K562 (cell line): ENCODE measurements around the gene HK1. TPM values are rescaled to one million over a fixed set of nuclear protein-coding genes. Genes with fewer than 3 reads are reported as not detected.

ENCODE experiments used
- ATAC-seq: fragments of 200-7000 bp; cut with Tn5 transposase; 3 replicates; pipeline ENCODE4 v1.9.1; 2020; ENCODE audit warnings: moderate library complexity
- BruUV-seq: library from RNA; stranded (reverse); fragments of 400-500 nt; replicated peaks from 2 replicates; lab custom pipeline; 2021; lab: Mats Ljungman, UMichigan
- CTCF ChIA-PET: fragments of 300-600 bp; formaldehyde crosslinking; extraction: SDS; loops from one replicate; lab custom pipeline; 2021; ENCODE audit warnings: low intra/inter-chr PET ratio; lab: Yijun Ruan, JAX
- POLR2A ChIA-PET: fragments of 300-600, 350-650 bp; sonication (Branson Sonifier 250); formaldehyde crosslinking; extraction: SDS; loops from one replicate; lab custom pipeline; 2021; ENCODE audit warnings: antibody characterized with exemption, inconsistent platforms; lab: Yijun Ruan, JAX
- DNase-seq, 4 experiments: peaks; one replicate each; pipeline versions ENCODE4 v3.0.0 to v3.0.0-alpha.2; 2011 to 2018; ENCODE audit warnings: low spot score in 3 of 4, mixed read lengths in 3 of 4; ENCODE audit errors: extremely low read depth in 1 of 4
- FAIRE-seq: peaks from 2 replicates; lab custom pipeline; 2011; peaks lifted over from hg19 to GRCh38; lab: Jason Lieb, UNC
- H2AFZ ChIP-seq: 2 replicates; pipeline ENCODE4 v1.6.0; 2011; ENCODE audit warnings: low read depth, low read length, control low read depth, inconsistent platforms
- H3K27ac ChIP-seq: fragments of 200-600 bp; 3 replicates; pipeline ENCODE4 v1.8.0; 2011; ENCODE audit warnings: low read depth, mild to moderate bottlenecking, control low read depth, inconsistent platforms, low read length, moderate library complexity, mixed read lengths; ENCODE audit errors: extremely low read depth
- H3K27me3 ChIP-seq, 2 experiments: fragments of 300-600 bp in 1 of 2; 2 replicates in 1 of 2; 3 replicates in 1 of 2; pipeline versions ENCODE4 v1.6.0 to v1.8.0; 2011; ENCODE audit warnings: inconsistent platforms in 2 of 2, low read length in 2 of 2, mild to moderate bottlenecking in 1 of 2, mixed read lengths in 1 of 2, moderate library complexity in 1 of 2; ENCODE audit not compliant: control insufficient read depth in 2 of 2, insufficient read depth in 2 of 2
- H3K36me3 ChIP-seq: fragments of 300-600 bp; 3 replicates; pipeline ENCODE4 v1.8.0; 2011; ENCODE audit warnings: mild to moderate bottlenecking, low read length, inconsistent platforms; ENCODE audit not compliant: control insufficient read depth, insufficient read depth
- H3K4me1 ChIP-seq, 2 experiments: fragments of 200-600 bp in 1 of 2; replicated peaks in 1 of 2; 2 replicates in 1 of 2; 3 replicates in 1 of 2; pipeline versions ENCODE4 v1.5.1 to v1.8.0; 2011; ENCODE audit warnings: inconsistent platforms in 2 of 2, low read length in 2 of 2, mild to moderate bottlenecking in 1 of 2, mixed read lengths in 1 of 2, moderate library complexity in 1 of 2; ENCODE audit not compliant: control insufficient read depth in 2 of 2, insufficient read depth in 2 of 2
- H3K4me2 ChIP-seq: 2 replicates; pipeline ENCODE4 v1.6.1; 2011; ENCODE audit warnings: low read length, control low read depth, inconsistent platforms, mixed read lengths; ENCODE audit not compliant: insufficient read depth
- H3K4me3 ChIP-seq: fragments of 200-600 bp; sonication (generic), shearing (Covaris generic); 2 replicates; pipeline ENCODE4 v1.5.1; 2016; ENCODE audit warnings: control low read depth, inconsistent platforms
- H3K79me2 ChIP-seq: fragments of 200-600 bp; 3 replicates; pipeline ENCODE4 v1.8.0; 2011; ENCODE audit warnings: low read length, inconsistent platforms; ENCODE audit not compliant: control insufficient read depth, insufficient read depth
- H3K9ac ChIP-seq, 2 experiments: 2 replicates each; pipeline versions ENCODE4 v1.6.0 to v1.6.1; 2011; ENCODE audit warnings: low read depth in 2 of 2, low read length in 2 of 2, control low read depth in 1 of 2, inconsistent platforms in 1 of 2, mild to moderate bottlenecking in 1 of 2, mixed read lengths in 1 of 2; ENCODE audit not compliant: insufficient read depth in 1 of 2
- H3K9me1 ChIP-seq: one replicate; pipeline ENCODE4 v1.6.0; 2011; ENCODE audit warnings: inconsistent platforms, mild to moderate bottlenecking, low read length, moderate library complexity; ENCODE audit not compliant: control insufficient read depth, insufficient read depth
- H3K9me3 ChIP-seq: replicated peaks from 2 replicates; pipeline ENCODE4 v1.5.1; 2011; ENCODE audit warnings: low read depth, low read length, inconsistent platforms; ENCODE audit not compliant: control insufficient read depth, insufficient read depth
- H4K20me1 ChIP-seq: replicated peaks from 2 replicates; pipeline ENCODE4 v1.6.1; 2011; ENCODE audit warnings: low read length, inconsistent platforms, mixed read lengths; ENCODE audit not compliant: control insufficient read depth, insufficient read depth
- CHD1 ChIP-seq: fragments of 200-600 bp; sonication (generic); IDR thresholded peaks from one replicate; pipeline ENCODE4 v1.6.1; 2012; ENCODE audit warnings: mild to moderate bottlenecking, moderate library complexity, low read length, inconsistent platforms
- CREM ChIP-seq: IDR thresholded peaks from 2 replicates; pipeline ENCODE4 v1.6.1; 2014; ENCODE audit warnings: antibody characterized with exemption, low read depth
- E2F6 ChIP-seq, 2 experiments: IDR thresholded peaks; 2 replicates each; pipeline ENCODE4 v1.6.1; 2011; ENCODE audit warnings: borderline replicate concordance in 1 of 2, control low read depth in 1 of 2, low read depth in 1 of 2, low read length in 1 of 2, mild to moderate bottlenecking in 1 of 2, mixed read lengths in 1 of 2, moderate library complexity in 1 of 2; ENCODE audit not compliant: insufficient read depth in 1 of 2, insufficient read length in 1 of 2, poor library complexity in 1 of 2, severe bottlenecking in 1 of 2; ENCODE audit errors: extremely low read depth in 1 of 2
- HEY1 ChIP-seq: fragments of 250-450 bp; sonication (Bioruptor Pico); IDR thresholded peaks from 2 replicates; pipeline ENCODE4 v1.5.0; 2020; ENCODE audit warnings: mild to moderate bottlenecking, moderate library complexity, borderline replicate concordance
- HOXB6 ChIP-seq: fragments of 250-450 bp; sonication (Bioruptor Pico); IDR thresholded peaks from 2 replicates; pipeline ENCODE4 v1.5.1; 2022; ENCODE audit warnings: mild to moderate bottlenecking, borderline replicate concordance
- NELFE ChIP-seq: IDR thresholded peaks from 2 replicates; pipeline ENCODE4 v1.6.1; 2011; ENCODE audit warnings: mild to moderate bottlenecking; ENCODE audit not compliant: insufficient read depth, insufficient read length
- PML ChIP-seq: IDR thresholded peaks from 2 replicates; pipeline ENCODE4 v1.6.1; 2012; ENCODE audit warnings: low read length, inconsistent platforms
- POLR3A ChIP-seq: IDR thresholded peaks from 2 replicates; pipeline ENCODE4 v1.6.1; 2011; ENCODE audit warnings: borderline replicate concordance, mild to moderate bottlenecking, moderate library complexity; ENCODE audit not compliant: insufficient read length, insufficient read depth; ENCODE audit errors: extremely low read depth
- RBM25 ChIP-seq: fragments of 200-400 bp; formaldehyde crosslinking; IDR thresholded peaks from 2 replicates; pipeline ENCODE4 v1.6.1; 2018; ENCODE audit warnings: low read length, low read depth, moderate library complexity; ENCODE audit not compliant: severe bottlenecking
- RFX7 ChIP-seq: fragments of 250-450 bp; sonication (Bioruptor Pico); IDR thresholded peaks from 2 replicates; pipeline ENCODE4 v1.5.1; 2021; ENCODE audit warnings: mild to moderate bottlenecking
- ZBTB26 ChIP-seq: fragments of 450-650 bp; formaldehyde crosslinking; IDR thresholded peaks from 2 replicates; pipeline ENCODE4 v1.4.0; 2022; ENCODE audit warnings: missing genetic modification characterization
- ZBTB43 ChIP-seq: sonication (generic); formaldehyde crosslinking; IDR thresholded peaks from 2 replicates; pipeline ENCODE4 v1.8.0; 2023; ENCODE audit warnings: mild to moderate bottlenecking, missing genetic modification reagents
- WGBS: fragments of 100-300 bp; shearing (Covaris generic); methylation state at CpG from one replicate; pipeline ENCODE4 v1.1.6; 2016; ENCODE audit warnings: low coverage, mixed read lengths; ENCODE audit not compliant: insufficient coverage; ENCODE audit errors: missing lambda C conversion rate; 5-methylcytosine and 5-hydroxymethylcytosine counted together
- in situ Hi-C: fragments of 300-500 bp; cut with MboI; formaldehyde crosslinking; loops from 4 replicates; pipeline ENCODE4 v1.15.0; 2018; ENCODE audit warnings: inconsistent platforms, mixed read lengths
- intact Hi-C: fragments of 100-400 bp; cut with micrococcal nuclease; formaldehyde crosslinking; loops from 2 replicates; pipeline ENCODE4 v1.14.2; 2022
- polyA plus RNA-seq, 8 experiments: library from polyadenylated mRNA; depleted of rRNA in 4 of 8; stranded (reverse) in 5 of 8; unstranded in 3 of 8; fragments of >200 nt; fragmentation: Nextera tagmentation in 2 of 8; fragmentation: Illumina TruSeq in 1 of 8; extraction: Ambion mirVana in 2 of 8; extraction: Trizol in 1 of 8; gene quantifications; 2 replicates each; pipeline versions ENCODE4 v1.2.1 to v1.2.3, GENCODE V29; 2011 to 2014; ENCODE audit warnings: inconsistent platforms in 1 of 8, missing spikeins in 1 of 8
- total RNA-seq, 7 experiments: library from RNA; depleted of rRNA in 6 of 7; stranded (reverse); fragments of >200 nt in 6 of 7; fragmentation: Illumina TruSeq in 2 of 7; extraction: Trizol in 2 of 7; gene quantifications; 2 replicates each; pipeline versions ENCODE4 v1.2.1 to v1.2.3, GENCODE V29; 2011 to 2021; ENCODE audit warnings: low replicate concordance in 1 of 7
- TF ChIP-seq, protein P1 (sequence below): fragments of 200-800 bp; sonication (Bioruptor generic); IDR thresholded peaks from 2 replicates; pipeline ENCODE4 v1.6.1; 2016; ENCODE audit warnings: missing genetic modification characterization, missing compliant biosample characterization

Gene HK1
- total and polyA plus RNA-seq, 9 of the 15 experiments (the other 6 are each of a cell fraction or from before 2014, with no cell fraction given) = 29.2 to 444 (median 193) TPM

GRCh38 chr10:69359594-69359993 is 81.3 kb downstream of the HK1 start:
- peaks cover 0 to 4% of the 10 kb centered on the region in 2 experiments; a peak in 2 of 5 replicates for H3K4me1 ChIP-seq
- no TSS peak for BruUV-seq
- no peak overlapping the region for H2AFZ ChIP-seq
- POLR2A ChIA-PET = interaction anchor here (0.7 kb wide), 1 partner anchor 74 kb away, joined by 3 read pairs; no protein-coding TSS in a partner anchor
- H3K36me3 ChIP-seq = peaks cover 92% of the 10 kb centered on the region
- no peak overlapping the region for H3K27ac ChIP-seq
- H3K9ac ChIP-seq = no peak overlapping the region
- DNase-seq (no peak), ATAC-seq (no peak), FAIRE-seq (no peak)
- 95% methylated on average over 5 of the region's 5 CpGs for WGBS
- H3K4me2 ChIP-seq = no peak overlapping the region
- no peaks in the 10 kb centered on the region for H3K9me3 ChIP-seq
- H4K20me1 ChIP-seq = peaks cover 9% of the 10 kb centered on the region; the same call in 1 of the 2 replicates
- H3K9me1 ChIP-seq = no peaks in the 10 kb centered on the region
- H3K79me2 ChIP-seq = peaks cover 84% of the 10 kb centered on the region
- intact Hi-C loops (no loop called here), in situ Hi-C loops (no loop called here)
- H3K4me3 ChIP-seq = no peak overlapping the region
- no peaks in the 10 kb centered on the region for H3K27me3 ChIP-seq
- CTCF ChIA-PET = no interaction called here
- no peak for TF ChIP-seq RFX7 (CRISPR knock-in tag)
- no peak for TF ChIP-seq CHD1
- TF ChIP-seq HEY1 (CRISPR knock-in tag) = no peak
- TF ChIP-seq ZBTB26 (CRISPR knock-in tag) = no peak
- no peak for TF ChIP-seq RBM25
- TF ChIP-seq HOXB6 = no peak
- TF ChIP-seq POLR3A = no peak
- no peak for TF ChIP-seq CREM
- TF ChIP-seq, protein P1, sequence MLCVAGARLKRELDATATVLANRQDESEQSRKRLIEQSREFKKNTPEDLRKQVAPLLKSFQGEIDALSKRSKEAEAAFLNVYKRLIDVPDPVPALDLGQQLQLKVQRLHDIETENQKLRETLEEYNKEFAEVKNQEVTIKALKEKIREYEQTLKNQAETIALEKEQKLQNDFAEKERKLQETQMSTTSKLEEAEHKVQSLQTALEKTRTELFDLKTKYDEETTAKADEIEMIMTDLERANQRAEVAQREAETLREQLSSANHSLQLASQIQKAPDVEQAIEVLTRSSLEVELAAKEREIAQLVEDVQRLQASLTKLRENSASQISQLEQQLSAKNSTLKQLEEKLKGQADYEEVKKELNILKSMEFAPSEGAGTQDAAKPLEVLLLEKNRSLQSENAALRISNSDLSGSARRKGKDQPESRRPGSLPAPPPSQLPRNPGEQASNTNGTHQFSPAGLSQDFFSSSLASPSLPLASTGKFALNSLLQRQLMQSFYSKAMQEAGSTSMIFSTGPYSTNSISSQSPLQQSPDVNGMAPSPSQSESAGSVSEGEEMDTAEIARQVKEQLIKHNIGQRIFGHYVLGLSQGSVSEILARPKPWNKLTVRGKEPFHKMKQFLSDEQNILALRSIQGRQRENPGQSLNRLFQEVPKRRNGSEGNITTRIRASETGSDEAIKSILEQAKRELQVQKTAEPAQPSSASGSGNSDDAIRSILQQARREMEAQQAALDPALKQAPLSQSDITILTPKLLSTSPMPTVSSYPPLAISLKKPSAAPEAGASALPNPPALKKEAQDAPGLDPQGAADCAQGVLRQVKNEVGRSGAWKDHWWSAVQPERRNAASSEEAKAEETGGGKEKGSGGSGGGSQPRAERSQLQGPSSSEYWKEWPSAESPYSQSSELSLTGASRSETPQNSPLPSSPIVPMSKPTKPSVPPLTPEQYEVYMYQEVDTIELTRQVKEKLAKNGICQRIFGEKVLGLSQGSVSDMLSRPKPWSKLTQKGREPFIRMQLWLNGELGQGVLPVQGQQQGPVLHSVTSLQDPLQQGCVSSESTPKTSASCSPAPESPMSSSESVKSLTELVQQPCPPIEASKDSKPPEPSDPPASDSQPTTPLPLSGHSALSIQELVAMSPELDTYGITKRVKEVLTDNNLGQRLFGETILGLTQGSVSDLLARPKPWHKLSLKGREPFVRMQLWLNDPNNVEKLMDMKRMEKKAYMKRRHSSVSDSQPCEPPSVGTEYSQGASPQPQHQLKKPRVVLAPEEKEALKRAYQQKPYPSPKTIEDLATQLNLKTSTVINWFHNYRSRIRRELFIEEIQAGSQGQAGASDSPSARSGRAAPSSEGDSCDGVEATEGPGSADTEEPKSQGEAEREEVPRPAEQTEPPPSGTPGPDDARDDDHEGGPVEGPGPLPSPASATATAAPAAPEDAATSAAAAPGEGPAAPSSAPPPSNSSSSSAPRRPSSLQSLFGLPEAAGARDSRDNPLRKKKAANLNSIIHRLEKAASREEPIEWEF (CRISPR knock-in tag) = no peak
- no peak for TF ChIP-seq ZBTB43
- no peak for TF ChIP-seq NELFE
- no peak for TF ChIP-seq E2F6 (IDR thresholded peaks at IDR 0.05; ENCODE audit: borderline replicate concordance in 1 of 2, extremely low read depth in 1 of 2, insufficient read depth in 1 of 2, insufficient read length in 1 of 2, low read depth in 1 of 2, low read length in 1 of 2, poor library complexity in 1 of 2, severe bottlenecking in 1 of 2)
- TF ChIP-seq PML = no peak
